Astrocyte (in vitro differentiated cells and primary cell): ENCODE data around the gene TSPAN4. TPM values are rescaled to one million over a fixed set of nuclear protein-coding genes. Genes with fewer than 3 reads are reported as not detected.

Experiments used
- DNase-seq: peaks from one replicate; pipeline ENCODE4 v3.0.0-alpha.2; 2010; ENCODE audit warnings: low read depth
- FAIRE-seq: peaks from 2 replicates; lab custom pipeline; 2011; peaks lifted over from hg19 to GRCh38; lab: Jason Lieb, UNC
- H2AFZ ChIP-seq: 2 replicates; pipeline ENCODE4 v1.6.0; 2012; ENCODE audit warnings: low read depth, low read length, inconsistent platforms
- H3K27ac ChIP-seq: 2 replicates; pipeline ENCODE4 v1.5.1; 2011; ENCODE audit warnings: low read depth, low read length, inconsistent platforms
- H3K27me3 ChIP-seq: 2 replicates; pipeline ENCODE4 v1.6.0; 2011; ENCODE audit warnings: low read length, inconsistent platforms; ENCODE audit not compliant: insufficient read depth
- H3K36me3 ChIP-seq: 2 replicates; pipeline ENCODE4 v1.5.1; 2011; ENCODE audit warnings: low read length, inconsistent platforms; ENCODE audit not compliant: insufficient read depth
- H3K4me1 ChIP-seq: 2 replicates; pipeline ENCODE4 v1.5.1; 2011; ENCODE audit warnings: low read length, inconsistent platforms; ENCODE audit not compliant: insufficient read depth
- H3K4me2 ChIP-seq: 2 replicates; pipeline ENCODE4 v1.6.0; 2012; ENCODE audit warnings: low read length, inconsistent platforms
- H3K4me3 ChIP-seq: 2 replicates; pipeline ENCODE4 v1.5.1; 2011; ENCODE audit warnings: low read depth, mild to moderate bottlenecking, low read length, inconsistent platforms; ENCODE audit not compliant: insufficient read depth
- H3K79me2 ChIP-seq: 2 replicates; pipeline ENCODE4 v1.6.0; 2012; ENCODE audit warnings: mild to moderate bottlenecking, low read length, inconsistent platforms; ENCODE audit not compliant: insufficient read depth
- H3K9ac ChIP-seq: 2 replicates; pipeline ENCODE4 v1.6.0; 2012; ENCODE audit warnings: mild to moderate bottlenecking, low read length, inconsistent platforms
- H3K9me3 ChIP-seq: 2 replicates; pipeline ENCODE4 v1.5.1; 2012; ENCODE audit warnings: low read depth, mild to moderate bottlenecking, low read length, inconsistent platforms; ENCODE audit not compliant: insufficient read depth
- H4K20me1 ChIP-seq: 2 replicates; pipeline ENCODE4 v1.6.0; 2012; ENCODE audit warnings: low read length, inconsistent platforms; ENCODE audit not compliant: insufficient read depth
- H3K27ac Mint-ChIP-seq: one replicate; pipeline ENCODE4 v1.8.0; 2021; ENCODE audit warnings: mild to moderate bottlenecking, mixed read lengths; ENCODE audit not compliant: unreplicated experiment
- H3K27me3 Mint-ChIP-seq: one replicate; pipeline ENCODE4 v1.8.0; 2021; ENCODE audit warnings: low read depth, mixed read lengths; ENCODE audit not compliant: unreplicated experiment
- H3K36me3 Mint-ChIP-seq: one replicate; pipeline ENCODE4 v1.8.0; 2021; ENCODE audit warnings: low read depth, mixed read lengths; ENCODE audit not compliant: unreplicated experiment
- H3K4me1 Mint-ChIP-seq: one replicate; pipeline ENCODE4 v1.8.0; 2021; ENCODE audit warnings: low read depth, mixed read lengths; ENCODE audit not compliant: unreplicated experiment
- H3K4me3 Mint-ChIP-seq: one replicate; pipeline ENCODE4 v1.8.0; 2021; ENCODE audit warnings: mild to moderate bottlenecking, moderate library complexity, mixed read lengths; ENCODE audit not compliant: unreplicated experiment
- H3K9me3 Mint-ChIP-seq: one replicate; pipeline ENCODE4 v1.8.0; 2021; ENCODE audit warnings: mild to moderate bottlenecking, mixed read lengths; ENCODE audit not compliant: unreplicated experiment
- EZH2 ChIP-seq: IDR thresholded peaks from 2 replicates; pipeline ENCODE4 v1.6.1; 2012; ENCODE audit warnings: mild to moderate bottlenecking, low read length, inconsistent platforms; ENCODE audit not compliant: insufficient read depth
- total RNA-seq: library from RNA; stranded (reverse); gene quantifications from 2 replicates; pipeline ENCODE4 v1.2.1, GENCODE V29; 2021
- TF ChIP-seq, protein P1 (sequence below): IDR thresholded peaks from 2 replicates; pipeline ENCODE4 v1.5.1; 2011; ENCODE audit warnings: low read depth, mild to moderate bottlenecking, inconsistent platforms, low read length, moderate library complexity; ENCODE audit not compliant: insufficient read depth

Gene TSPAN4
- total RNA-seq, 1 donor from 2014 or later, result 69.5 TPM

DNA sequence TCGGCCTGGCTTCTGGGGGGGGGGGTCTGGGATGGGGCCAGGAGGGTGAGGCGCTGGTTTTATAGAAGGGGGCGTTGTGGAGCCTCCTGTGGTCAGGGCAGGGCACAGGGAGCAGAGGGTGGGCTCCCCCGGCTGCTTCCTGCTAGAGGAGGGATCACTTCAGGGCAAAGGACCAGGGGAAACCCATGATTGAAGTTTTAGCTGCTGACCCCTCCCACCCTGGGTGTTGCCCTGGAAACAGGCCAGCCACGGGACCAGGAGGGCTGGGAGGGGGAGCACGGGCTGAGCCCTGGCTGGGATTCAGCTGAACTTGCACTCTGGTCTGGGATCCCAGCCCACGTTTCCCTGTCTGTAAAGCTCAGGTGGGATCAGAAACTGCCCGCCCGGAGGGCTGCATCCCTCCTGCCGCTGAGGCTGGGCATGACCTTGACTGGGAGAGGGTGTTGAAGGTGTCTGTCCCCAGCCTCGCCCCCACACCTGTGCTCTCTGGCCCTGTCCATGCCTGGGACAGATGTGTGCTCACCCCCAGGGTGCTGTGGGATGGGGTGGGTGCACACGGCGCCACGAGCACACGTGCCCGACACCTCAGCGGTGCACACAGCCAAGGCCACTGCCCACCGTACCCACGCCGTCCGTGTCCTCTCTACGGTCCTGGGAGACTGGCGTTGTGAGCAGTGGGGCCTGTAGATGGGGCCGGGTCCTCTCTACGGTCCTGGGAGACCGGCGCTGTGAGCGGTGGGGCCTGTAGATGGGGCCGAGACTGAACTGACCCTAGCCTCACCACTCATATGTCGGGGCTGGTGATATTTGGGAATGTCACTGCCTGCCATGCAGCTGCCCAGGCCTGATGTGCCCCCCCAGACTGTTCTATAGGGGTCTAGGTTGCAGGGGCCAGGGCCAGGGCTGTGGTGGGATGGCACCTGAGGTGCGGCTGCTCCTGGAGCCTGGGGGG lies 2.3 kb downstream of the TSPAN4 start:
- Histone ChIP-seq H3K27me3 (no peaks in the 10 kb centered on the region), H3K4me1 (peaks cover 59% of the 10 kb centered on the region), H3K9me3 (no peaks in the 10 kb centered on the region), H3K4me2 (peak overlapping the region; percentile 88), H2AFZ (no peak overlapping the region), H3K9ac (peak overlapping the region; percentile 94), H3K27ac (peak overlapping the region; percentile 68), H3K36me3 (peaks cover 5% of the 10 kb centered on the region), H3K79me2 (peaks cover 49% of the 10 kb centered on the region), H4K20me1 (peaks cover 67% of the 10 kb centered on the region), H3K4me3 (peak overlapping the region; percentile 16)
- peak overlapping the region; percentile 66 for H3K27ac Mint-ChIP-seq
- DNase-seq, result peak; percentile 64
- no peak for FAIRE-seq
- H3K4me1 Mint-ChIP-seq, result peaks cover 15% of the 10 kb centered on the region
- peaks cover 6% of the 10 kb centered on the region for H3K36me3 Mint-ChIP-seq
- H3K9me3 Mint-ChIP-seq, result no peaks in the 10 kb centered on the region
- H3K27me3 Mint-ChIP-seq, result no peaks in the 10 kb centered on the region
- peak overlapping the region; percentile 79 for H3K4me3 Mint-ChIP-seq
- no peak for TF ChIP-seq EZH2
- TF ChIP-seq, protein P1, sequence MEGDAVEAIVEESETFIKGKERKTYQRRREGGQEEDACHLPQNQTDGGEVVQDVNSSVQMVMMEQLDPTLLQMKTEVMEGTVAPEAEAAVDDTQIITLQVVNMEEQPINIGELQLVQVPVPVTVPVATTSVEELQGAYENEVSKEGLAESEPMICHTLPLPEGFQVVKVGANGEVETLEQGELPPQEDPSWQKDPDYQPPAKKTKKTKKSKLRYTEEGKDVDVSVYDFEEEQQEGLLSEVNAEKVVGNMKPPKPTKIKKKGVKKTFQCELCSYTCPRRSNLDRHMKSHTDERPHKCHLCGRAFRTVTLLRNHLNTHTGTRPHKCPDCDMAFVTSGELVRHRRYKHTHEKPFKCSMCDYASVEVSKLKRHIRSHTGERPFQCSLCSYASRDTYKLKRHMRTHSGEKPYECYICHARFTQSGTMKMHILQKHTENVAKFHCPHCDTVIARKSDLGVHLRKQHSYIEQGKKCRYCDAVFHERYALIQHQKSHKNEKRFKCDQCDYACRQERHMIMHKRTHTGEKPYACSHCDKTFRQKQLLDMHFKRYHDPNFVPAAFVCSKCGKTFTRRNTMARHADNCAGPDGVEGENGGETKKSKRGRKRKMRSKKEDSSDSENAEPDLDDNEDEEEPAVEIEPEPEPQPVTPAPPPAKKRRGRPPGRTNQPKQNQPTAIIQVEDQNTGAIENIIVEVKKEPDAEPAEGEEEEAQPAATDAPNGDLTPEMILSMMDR, result no peak

GRCh38 chr11:845872-846495 lies 3.3 kb downstream of the TSPAN4 start:
- H2AFZ ChIP-seq, result no peak overlapping the region
- no peaks in the 10 kb centered on the region for H3K36me3 ChIP-seq
- H3K9ac ChIP-seq, result peak overlapping the region; percentile 94
- H3K4me1 Mint-ChIP-seq, result peaks cover 6% of the 10 kb centered on the region
- peaks cover 42% of the 10 kb centered on the region for H3K79me2 ChIP-seq
- H3K9me3 Mint-ChIP-seq, result no peaks in the 10 kb centered on the region
- no peak overlapping the region for H3K4me3 Mint-ChIP-seq
- TF ChIP-seq, protein P1, result no peak
- TF ChIP-seq EZH2, result no peak
- no peak overlapping the region for H3K27ac Mint-ChIP-seq
- H3K27me3 Mint-ChIP-seq, result no peaks in the 10 kb centered on the region
- H4K20me1 ChIP-seq, result peaks cover 67% of the 10 kb centered on the region
- H3K4me2 ChIP-seq, result peak overlapping the region; percentile 88
- no peak for FAIRE-seq
- peak overlapping the region; percentile 16 for H3K27ac ChIP-seq
- H3K27me3 ChIP-seq, result no peaks in the 10 kb centered on the region
- DNase-seq, result no peak
- H3K4me3 ChIP-seq, result peak overlapping the region; percentile 24
- H3K36me3 Mint-ChIP-seq, result no peaks in the 10 kb centered on the region
- H3K9me3 ChIP-seq, result no peaks in the 10 kb centered on the region
- peaks cover 49% of the 10 kb centered on the region for H3K4me1 ChIP-seq
